DND-41 (cell line): ENCODE measurements around the gene RGS11.

Source experiments
- ATAC-seq: fragments of 200-7000 bp; cut with Tn5 transposase; 3 replicates; pipeline ENCODE4 v1.9.1; 2021; ENCODE audit warnings: low read depth; ENCODE audit not compliant: insufficient read depth
- DNase-seq: peaks from one replicate; pipeline ENCODE4 v3.0.0-alpha.2; 2020
- H2AFZ ChIP-seq: 2 replicates; pipeline ENCODE4 v1.6.0; 2012; ENCODE audit warnings: low read depth, low read length
- H3K27ac ChIP-seq: 2 replicates; pipeline ENCODE4 v1.5.1; 2012; ENCODE audit warnings: low read length, inconsistent platforms
- H3K27me3 ChIP-seq: fragments of 200-600 bp; sonication (generic); 2 replicates; pipeline ENCODE4 v1.6.0; 2012; ENCODE audit warnings: low read length, mild to moderate bottlenecking, inconsistent platforms; ENCODE audit not compliant: insufficient read depth, poor library complexity
- H3K36me3 ChIP-seq: 2 replicates; pipeline ENCODE4 v1.5.1; 2012; ENCODE audit warnings: low read length, inconsistent platforms; ENCODE audit not compliant: insufficient read depth
- H3K4me1 ChIP-seq: 2 replicates; pipeline ENCODE4 v1.5.1; 2012; ENCODE audit warnings: mild to moderate bottlenecking, low read length; ENCODE audit not compliant: insufficient read depth
- H3K4me2 ChIP-seq: 2 replicates; pipeline ENCODE4 v1.6.0; 2012; ENCODE audit warnings: mild to moderate bottlenecking, moderate library complexity, low read length, inconsistent platforms; ENCODE audit not compliant: insufficient read depth
- H3K4me3 ChIP-seq, 2 experiments: fragments of 200-600 bp in 1 of 2; shearing (Covaris generic) in 1 of 2; 2 replicates each; pipeline ENCODE4 v1.5.1; 2012 to 2016; ENCODE audit warnings: inconsistent platforms in 2 of 2, low read length in 2 of 2, mild to moderate bottlenecking in 2 of 2, low read depth in 1 of 2, moderate library complexity in 1 of 2
- H3K79me2 ChIP-seq: 2 replicates; pipeline ENCODE4 v1.6.0; 2012; ENCODE audit warnings: low read length, inconsistent platforms; ENCODE audit not compliant: insufficient read depth
- H3K9ac ChIP-seq: 2 replicates; pipeline ENCODE4 v1.6.0; 2012; ENCODE audit warnings: low read depth, mild to moderate bottlenecking, inconsistent platforms, low read length, moderate library complexity
- H3K9me3 ChIP-seq: 2 replicates; pipeline ENCODE4 v1.5.1; 2012; ENCODE audit warnings: low read length, moderate library complexity, mild to moderate bottlenecking, inconsistent platforms; ENCODE audit not compliant: insufficient read depth, severe bottlenecking
- H4K20me1 ChIP-seq: 2 replicates; pipeline ENCODE4 v1.6.0; 2012; ENCODE audit warnings: low read length; ENCODE audit not compliant: insufficient read depth
- EZH2 ChIP-seq: IDR thresholded peaks from 3 replicates; pipeline ENCODE4 v1.6.1; 2012; ENCODE audit warnings: borderline replicate concordance, low read depth, mild to moderate bottlenecking, moderate library complexity, low read length, inconsistent platforms; ENCODE audit not compliant: severe bottlenecking
- TF ChIP-seq, protein P1 (sequence below): IDR thresholded peaks from 2 replicates; pipeline ENCODE4 v1.5.1; 2012; ENCODE audit warnings: borderline replicate concordance, low read length, moderate library complexity, mild to moderate bottlenecking; ENCODE audit not compliant: poor library complexity, severe bottlenecking; ENCODE audit errors: extremely low read depth

RGS11 gene

DNA sequence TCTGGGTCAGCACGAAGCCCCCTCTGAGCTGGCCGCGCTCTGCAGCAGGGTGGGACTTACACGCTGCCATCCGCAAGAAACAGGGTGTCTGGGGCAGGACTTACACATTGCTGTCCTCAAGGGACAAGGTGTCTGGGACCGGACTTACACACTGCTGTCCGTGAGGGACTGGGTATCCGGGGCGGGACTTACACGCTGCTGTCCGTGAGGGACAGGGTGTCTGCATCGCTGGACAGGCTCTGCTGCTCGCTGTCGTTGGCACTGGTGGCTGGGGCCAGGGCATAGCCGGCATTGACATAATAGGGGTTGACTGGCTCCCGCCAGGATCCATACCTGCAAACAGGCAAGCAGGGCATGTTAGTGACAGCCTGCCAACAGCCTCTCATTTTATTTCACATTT is 38.6 kb upstream of the RGS11 start:
- Histone ChIP-seq H3K36me3 (peaks cover 67% of the 10 kb centered on the region), H3K4me2 (no peak overlapping the region), H3K9ac (no peak overlapping the region), H3K4me1 (no peaks in the 10 kb centered on the region), H3K27me3 (no peaks in the 10 kb centered on the region), H3K79me2 (peaks cover 54% of the 10 kb centered on the region), H3K4me3 (no peak overlapping the region), H4K20me1 (peaks cover 65% of the 10 kb centered on the region), H2AFZ (no peak overlapping the region), H3K9me3 (no peaks in the 10 kb centered on the region), H3K27ac (no peak overlapping the region)
- ATAC-seq (no peak), DNase-seq (no peak)
- TF ChIP-seq, protein P1, sequence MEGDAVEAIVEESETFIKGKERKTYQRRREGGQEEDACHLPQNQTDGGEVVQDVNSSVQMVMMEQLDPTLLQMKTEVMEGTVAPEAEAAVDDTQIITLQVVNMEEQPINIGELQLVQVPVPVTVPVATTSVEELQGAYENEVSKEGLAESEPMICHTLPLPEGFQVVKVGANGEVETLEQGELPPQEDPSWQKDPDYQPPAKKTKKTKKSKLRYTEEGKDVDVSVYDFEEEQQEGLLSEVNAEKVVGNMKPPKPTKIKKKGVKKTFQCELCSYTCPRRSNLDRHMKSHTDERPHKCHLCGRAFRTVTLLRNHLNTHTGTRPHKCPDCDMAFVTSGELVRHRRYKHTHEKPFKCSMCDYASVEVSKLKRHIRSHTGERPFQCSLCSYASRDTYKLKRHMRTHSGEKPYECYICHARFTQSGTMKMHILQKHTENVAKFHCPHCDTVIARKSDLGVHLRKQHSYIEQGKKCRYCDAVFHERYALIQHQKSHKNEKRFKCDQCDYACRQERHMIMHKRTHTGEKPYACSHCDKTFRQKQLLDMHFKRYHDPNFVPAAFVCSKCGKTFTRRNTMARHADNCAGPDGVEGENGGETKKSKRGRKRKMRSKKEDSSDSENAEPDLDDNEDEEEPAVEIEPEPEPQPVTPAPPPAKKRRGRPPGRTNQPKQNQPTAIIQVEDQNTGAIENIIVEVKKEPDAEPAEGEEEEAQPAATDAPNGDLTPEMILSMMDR: no peak
- no peak for TF ChIP-seq EZH2

DNA sequence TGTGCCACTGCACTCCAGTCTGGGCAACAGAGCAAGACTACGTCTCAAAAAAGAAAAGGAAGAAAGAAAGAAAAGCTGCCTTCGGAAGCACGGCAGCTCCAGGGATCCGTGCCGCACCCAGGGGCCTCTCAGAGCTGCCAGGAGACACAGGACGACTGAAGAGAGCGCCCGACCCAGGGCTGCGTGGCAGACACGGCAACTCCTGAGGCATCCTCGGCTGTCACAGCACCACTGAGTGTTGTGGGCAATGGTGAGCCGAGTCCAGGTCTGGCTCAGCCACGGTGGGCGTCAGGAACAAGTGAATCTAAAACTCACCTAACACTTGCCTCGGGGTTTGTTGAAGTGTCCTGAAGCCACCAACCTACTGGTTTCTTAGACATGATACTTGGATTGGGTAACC is 36.0 kb upstream of the RGS11 start:
- Histone ChIP-seq H3K27ac (no peak overlapping the region), H3K27me3 (no peaks in the 10 kb centered on the region), H3K9me3 (no peaks in the 10 kb centered on the region), H2AFZ (no peak overlapping the region), H3K4me2 (no peak overlapping the region), H3K4me3 (no peak overlapping the region), H3K36me3 (peaks cover 71% of the 10 kb centered on the region), H3K79me2 (peaks cover 28% of the 10 kb centered on the region), H4K20me1 (peaks cover 50% of the 10 kb centered on the region), H3K4me1 (no peaks in the 10 kb centered on the region), H3K9ac (no peak overlapping the region)
- TF ChIP-seq EZH2: no peak
- TF ChIP-seq, protein P1: no peak
- DNase-seq (no peak), ATAC-seq (no peak)

DNA sequence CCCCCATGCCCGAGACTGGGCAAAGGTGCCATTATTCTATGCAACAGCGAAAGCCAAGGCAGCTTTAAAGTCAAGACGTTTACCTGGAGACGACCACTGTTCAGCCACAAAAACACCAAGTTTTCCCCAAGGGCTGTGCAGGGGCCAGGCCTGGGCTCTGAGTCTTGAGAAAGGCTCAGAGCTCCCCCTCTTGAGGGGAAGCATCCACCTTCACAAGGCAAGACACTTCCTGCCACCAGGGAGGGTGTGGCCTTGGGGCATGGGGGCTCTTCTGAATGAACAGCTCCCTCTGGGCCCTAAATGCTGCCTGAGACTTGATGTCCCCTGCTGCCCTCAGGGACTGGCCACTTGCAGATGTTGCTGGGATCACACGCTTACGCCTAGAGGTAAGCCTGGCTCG is 33.7 kb upstream of the RGS11 start:
- no peak overlapping the region for H3K9ac ChIP-seq
- H2AFZ ChIP-seq: no peak overlapping the region
- no peak overlapping the region for H3K27ac ChIP-seq
- H3K27me3 ChIP-seq: no peaks in the 10 kb centered on the region
- DNase-seq (peak; percentile 33), ATAC-seq (peak; percentile 74; the same call in 2 of the 3 replicates)
- H3K36me3 ChIP-seq: peaks cover 77% of the 10 kb centered on the region
- peaks cover 14% of the 10 kb centered on the region; the same call in 1 of the 2 replicates for H3K79me2 ChIP-seq
- peaks cover 41% of the 10 kb centered on the region for H4K20me1 ChIP-seq
- H3K4me3 ChIP-seq: no peak overlapping the region
- no peaks in the 10 kb centered on the region for H3K4me1 ChIP-seq
- TF ChIP-seq EZH2: no peak
- TF ChIP-seq, protein P1: peak; percentile 37
- H3K9me3 ChIP-seq: no peaks in the 10 kb centered on the region
- H3K4me2 ChIP-seq: no peak overlapping the region
